Breast epithelium (tissue), 3 donors: ENCODE results near the gene CDK4.

Experiments used
- POLR2A ChIP-seq: fragments of 450-650 bp; IDR thresholded peaks from one replicate; pipeline ENCODE4 v1.6.1; 2016; ENCODE audit warnings: antibody characterized with exemption, mild to moderate bottlenecking, moderate library complexity
- TF ChIP-seq, protein P1 (sequence below), 3 donors: fragments of 450-650 bp; IDR thresholded peaks; one replicate each; pipeline ENCODE4 v1.5.1; 2016 to 2017; ENCODE audit warnings: antibody characterized with exemption in 3 of 3, mild to moderate bottlenecking in 3 of 3, moderate library complexity in 3 of 3

DNA sequence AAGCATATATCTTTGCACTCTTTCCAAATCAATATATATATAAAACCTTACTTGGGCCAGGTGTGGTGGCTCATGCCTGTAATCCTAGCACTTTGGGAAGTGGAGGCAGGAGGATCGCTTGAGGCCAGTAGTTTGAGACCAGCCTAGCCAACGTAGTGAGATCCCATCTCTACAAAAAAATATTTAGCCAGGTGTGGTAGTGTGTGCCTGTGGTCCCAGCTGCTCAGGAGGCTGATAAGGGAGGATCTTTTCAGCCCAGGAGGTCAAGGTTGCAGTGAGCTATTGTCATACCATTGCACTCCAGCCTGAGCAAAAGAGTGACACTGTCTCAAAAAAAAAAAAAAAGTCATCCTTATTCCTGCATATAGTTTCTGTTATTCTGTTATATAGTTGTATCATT lies 43.8 kb downstream of the CDK4 start:
- TF ChIP-seq, protein P1, sequence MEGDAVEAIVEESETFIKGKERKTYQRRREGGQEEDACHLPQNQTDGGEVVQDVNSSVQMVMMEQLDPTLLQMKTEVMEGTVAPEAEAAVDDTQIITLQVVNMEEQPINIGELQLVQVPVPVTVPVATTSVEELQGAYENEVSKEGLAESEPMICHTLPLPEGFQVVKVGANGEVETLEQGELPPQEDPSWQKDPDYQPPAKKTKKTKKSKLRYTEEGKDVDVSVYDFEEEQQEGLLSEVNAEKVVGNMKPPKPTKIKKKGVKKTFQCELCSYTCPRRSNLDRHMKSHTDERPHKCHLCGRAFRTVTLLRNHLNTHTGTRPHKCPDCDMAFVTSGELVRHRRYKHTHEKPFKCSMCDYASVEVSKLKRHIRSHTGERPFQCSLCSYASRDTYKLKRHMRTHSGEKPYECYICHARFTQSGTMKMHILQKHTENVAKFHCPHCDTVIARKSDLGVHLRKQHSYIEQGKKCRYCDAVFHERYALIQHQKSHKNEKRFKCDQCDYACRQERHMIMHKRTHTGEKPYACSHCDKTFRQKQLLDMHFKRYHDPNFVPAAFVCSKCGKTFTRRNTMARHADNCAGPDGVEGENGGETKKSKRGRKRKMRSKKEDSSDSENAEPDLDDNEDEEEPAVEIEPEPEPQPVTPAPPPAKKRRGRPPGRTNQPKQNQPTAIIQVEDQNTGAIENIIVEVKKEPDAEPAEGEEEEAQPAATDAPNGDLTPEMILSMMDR (IDR thresholded peaks at IDR 0.05): no peak
- TF ChIP-seq POLR2A: no peak
